ENCODE data around the gene IMPA2.
A peak's percentile ranks its signal among the peaks of the same experiment; 100 is the strongest.
"Not testable (repeated sequence)": the region's sequence is repeated elsewhere in the genome, so short reads cannot be mapped to it uniquely, and the experiment has no call there.

IMPA2 gene

DNA sequence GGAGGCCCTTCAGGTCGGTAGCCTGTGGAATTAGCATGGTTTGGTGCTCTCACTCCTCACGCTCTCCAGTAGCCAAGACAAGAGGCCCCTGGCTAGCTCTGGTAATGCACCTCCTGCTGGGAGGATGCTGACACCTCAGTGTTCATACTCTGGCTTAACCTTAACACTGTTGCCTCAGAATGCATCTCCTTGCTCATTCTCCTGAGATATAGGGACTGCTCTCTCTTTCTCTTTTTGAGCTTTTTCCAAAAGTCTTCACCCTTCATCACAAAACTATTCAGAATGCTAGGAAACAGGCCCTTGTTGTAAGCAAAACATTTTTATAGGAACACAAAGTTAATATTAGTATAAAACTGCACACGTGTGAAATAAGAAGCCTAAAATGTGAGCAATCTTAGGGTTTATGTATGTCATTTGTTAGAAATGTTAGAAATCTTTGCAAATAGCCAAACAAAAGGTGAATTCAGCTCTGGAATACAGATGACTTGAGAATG is 17.3 kb upstream of the IMPA2 start:
- no peak for DNase-seq

DNA sequence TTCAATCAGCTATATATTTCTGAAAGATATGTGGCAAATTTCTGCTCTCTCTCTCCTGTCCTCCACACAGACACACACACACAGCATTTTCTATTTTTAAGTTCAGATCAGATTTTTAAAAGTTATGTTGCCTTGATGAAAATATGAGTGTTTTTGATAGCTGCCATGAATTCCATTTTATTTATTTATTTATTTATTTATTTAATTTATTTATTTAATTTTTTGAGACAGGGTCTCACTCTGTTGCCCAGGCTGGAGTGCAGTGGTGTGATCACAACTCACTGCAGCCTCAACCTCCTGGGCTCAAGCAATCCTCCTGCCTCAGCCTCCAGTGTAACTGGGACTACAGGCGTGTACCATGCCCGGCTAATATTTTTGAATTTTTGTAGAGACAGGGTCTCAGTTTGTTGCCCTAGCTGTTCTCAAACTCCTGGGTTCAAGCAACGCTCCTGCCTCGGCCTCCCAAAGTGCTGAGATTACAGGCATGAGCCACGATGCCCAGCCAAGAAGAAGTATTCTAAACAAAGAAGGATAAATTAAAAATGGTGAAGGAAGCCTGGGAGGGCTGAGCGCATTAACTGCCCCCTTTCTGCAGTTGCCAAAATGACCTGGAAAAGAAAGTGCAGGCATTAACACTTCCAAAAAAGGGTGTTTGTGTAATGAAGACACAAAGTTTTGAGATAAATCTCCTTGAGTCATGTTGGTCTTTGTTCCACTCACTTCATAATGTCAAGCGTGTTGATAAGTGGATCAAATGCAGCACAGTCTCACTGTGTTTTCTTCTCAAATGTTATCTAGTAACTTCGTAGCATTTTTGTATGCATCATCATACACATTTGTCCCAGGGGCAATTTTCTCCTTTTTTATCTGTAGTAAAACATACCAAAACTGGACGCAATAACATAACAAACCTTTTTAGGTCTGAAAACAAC is 11.1 kb upstream of the IMPA2 start:
- DNase-seq = no peak

DNA sequence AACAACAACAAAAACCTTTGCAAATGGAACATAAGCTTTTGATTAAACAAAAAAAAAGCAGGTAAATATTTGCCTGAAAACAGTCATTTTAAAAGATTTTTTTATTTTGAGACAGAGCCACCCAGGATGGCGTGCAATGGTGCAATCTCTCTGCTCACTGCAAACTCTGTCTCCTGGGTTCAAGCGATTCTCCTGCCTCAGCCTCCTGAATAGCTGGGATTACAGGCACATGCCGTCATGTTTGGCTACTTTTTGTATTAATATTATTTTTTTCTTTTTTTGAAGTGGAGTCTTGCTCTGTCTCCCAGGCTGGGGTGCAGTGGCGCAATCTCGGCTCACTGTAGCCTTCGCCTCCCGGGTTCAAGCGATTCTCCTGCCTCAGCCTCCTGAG is 10.5 kb upstream of the IMPA2 start:
- not testable (repeated sequence) for DNase-seq

DNA sequence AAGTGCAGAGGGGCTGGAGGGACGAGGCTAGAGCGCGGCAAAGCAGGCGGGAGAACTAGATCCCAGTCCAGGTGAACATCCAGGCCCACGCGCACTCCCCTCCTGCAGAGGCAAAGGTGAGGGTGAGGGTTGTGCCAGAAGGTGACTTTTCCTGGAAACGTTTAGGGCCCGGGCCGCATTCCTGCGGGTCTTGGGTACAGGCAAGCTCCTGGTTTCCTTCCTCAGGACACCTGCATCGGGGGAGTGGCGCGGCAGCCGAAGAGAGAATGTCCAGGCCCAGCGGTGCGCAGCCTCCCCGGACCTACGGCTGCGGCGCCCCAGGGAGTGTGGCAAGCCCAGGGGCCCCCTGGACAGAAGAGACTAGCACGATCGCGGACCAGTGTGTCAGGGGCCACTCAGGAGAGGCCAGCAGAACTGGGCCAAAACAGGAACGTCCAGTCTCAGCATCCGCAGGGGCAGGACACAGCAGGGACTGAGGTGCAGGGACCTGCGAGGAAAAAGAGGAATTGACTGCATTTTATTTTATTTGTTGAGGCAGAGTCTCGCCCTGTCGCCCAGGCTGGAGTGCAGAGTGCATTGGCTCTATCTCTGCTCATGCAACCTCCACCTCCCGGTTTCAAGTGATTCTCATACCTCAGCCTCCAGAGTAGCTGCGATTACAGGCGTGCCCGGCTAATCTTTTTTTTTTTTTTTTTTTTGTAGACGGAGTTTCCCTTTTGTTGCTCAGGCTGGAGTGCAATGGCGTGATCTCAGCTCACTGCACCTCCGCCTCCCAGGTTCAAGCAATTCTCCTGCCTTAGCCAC is 8.7 kb upstream of the IMPA2 start:
- no peak for DNase-seq

DNA sequence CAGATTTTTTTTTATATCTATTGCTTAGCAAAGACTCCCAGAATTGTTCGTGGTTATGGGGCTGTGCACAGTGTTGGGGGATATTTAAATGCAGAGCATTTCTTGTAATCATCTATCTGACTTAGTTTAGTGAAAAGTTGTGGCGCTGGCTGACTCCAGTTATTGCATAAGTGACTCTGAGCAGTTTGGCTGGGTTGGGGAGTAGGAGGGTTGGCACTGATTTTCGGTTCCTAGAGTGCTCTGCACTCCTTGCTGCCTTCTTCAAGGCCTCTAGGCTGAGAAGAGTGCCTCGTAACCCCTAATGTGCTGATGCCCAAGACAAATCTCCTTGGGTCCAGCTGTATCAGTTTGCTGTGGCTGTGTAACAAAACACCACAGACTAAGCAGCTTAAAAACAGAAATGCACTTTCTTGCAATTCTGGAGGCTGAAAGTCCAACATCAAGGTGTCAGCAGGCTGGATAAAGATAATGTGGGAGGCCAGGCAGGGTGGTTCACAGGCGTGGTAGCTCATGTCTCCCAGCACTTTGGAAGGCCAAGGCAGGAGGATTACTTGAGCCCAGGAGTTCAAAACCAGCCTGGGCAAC is 6.5 kb upstream of the IMPA2 start:
- no peak for DNase-seq

DNA sequence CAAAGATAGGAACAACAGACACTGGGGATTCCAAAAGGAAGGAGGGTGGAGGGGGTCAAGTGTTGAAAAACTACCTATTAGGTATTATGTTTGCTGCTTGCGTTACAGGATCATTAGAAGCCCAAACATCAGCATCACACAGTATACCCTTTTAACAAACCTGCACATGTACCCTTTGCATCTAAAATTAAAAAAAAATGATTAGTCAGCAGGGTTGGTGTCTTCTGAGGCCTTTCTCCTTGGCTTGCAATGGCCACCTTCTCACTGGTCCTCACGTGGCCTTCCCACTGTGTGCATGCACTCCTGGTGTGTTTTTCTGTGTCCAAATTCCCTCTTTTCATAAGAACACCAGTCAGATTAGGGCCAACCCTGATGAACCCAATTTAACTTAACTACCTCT is 5.6 kb upstream of the IMPA2 start:
- no peak for DNase-seq

DNA sequence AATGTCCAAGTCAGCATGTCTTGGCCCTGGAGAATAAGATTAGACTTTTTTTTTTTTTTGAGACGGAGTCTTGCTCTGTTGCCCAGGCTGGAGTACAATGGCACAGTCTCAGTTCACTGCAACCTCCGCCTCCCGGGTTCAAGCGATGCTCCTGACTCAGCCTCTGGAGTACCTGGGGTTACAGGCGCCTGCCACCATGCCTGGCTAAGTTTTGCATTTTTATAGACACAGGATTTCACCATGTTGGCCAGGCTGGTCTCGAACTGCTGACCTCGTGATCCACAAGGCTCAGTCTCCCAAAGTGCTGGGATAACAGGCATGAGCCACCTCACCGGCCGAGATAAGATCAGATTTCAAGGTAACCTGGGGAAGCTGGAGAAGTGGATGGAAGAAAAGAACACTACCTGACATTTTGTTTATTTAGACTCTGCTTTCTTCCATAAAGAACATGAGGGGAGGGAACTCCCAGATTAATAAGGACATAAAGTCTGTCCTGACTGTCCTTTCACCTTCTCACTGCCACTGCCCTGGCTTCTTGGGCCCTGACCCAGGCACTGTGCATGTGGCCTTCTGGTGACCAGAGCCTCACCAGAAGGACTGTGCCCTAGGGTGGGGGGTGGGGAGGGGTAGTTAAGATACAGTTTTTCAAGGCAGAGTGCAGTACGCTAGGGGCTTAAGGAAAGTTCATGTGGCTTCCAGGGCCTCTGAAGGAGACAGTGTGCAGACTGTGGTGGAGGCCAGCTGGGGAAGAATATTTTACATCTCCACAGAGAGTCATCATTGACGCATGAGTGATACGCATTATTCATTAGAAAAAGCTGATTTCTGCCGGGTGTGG is 4.8 kb upstream of the IMPA2 start:
- DNase-seq = no peak

DNA sequence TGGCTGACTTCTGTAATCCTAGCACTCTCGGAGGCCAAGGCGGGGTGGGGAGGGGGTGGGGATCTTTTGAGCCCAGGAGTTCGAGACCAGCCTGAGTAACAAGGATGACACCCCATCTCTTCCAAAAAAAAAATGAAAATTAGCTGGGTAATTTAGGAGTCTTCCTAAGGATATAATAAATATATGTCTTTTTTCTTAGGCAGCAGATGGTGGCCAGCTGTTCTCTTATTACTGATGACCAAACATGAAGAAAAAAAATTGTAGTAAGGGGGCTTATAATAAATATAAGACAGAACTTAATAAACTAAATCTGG is 4.2 kb upstream of the IMPA2 start:
- DNase-seq = no peak

DNA sequence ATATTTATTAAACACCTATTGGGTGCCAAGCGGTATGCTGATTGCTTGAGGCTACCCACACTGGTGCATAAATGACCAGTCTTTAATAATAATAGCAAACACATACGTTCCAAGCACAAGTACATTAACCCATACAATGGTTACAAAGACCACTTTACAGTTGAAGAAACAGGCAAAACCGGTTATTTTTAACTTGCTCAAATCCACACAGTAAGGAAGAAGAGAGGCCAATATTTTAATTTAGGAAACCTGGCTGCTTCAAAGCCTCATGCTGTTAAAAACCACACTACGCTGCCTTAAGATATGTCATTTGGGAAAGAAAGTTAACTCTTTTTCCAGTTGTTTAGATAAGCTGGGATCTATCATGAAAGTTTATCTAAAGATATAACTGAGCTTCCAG is 2.4 kb upstream of the IMPA2 start:
- DNase-seq = no peak

DNA sequence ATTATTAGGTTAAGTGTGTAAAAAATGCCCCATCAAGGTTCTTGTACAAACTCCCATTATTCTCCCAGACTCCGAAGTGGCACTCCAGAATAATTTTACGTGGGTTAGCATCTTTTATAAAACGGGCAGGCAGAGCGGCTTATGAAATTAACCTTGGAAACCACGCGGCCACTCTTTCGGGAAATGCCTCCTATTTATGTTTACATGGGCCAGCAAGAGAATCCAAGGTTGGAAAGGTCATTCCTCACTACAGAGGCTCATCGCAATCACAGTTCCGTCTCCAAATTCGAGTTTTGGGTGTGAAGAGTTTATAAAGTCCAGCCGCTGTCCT is 1.2 kb upstream of the IMPA2 start:
- DNase-seq = no peak

DNA sequence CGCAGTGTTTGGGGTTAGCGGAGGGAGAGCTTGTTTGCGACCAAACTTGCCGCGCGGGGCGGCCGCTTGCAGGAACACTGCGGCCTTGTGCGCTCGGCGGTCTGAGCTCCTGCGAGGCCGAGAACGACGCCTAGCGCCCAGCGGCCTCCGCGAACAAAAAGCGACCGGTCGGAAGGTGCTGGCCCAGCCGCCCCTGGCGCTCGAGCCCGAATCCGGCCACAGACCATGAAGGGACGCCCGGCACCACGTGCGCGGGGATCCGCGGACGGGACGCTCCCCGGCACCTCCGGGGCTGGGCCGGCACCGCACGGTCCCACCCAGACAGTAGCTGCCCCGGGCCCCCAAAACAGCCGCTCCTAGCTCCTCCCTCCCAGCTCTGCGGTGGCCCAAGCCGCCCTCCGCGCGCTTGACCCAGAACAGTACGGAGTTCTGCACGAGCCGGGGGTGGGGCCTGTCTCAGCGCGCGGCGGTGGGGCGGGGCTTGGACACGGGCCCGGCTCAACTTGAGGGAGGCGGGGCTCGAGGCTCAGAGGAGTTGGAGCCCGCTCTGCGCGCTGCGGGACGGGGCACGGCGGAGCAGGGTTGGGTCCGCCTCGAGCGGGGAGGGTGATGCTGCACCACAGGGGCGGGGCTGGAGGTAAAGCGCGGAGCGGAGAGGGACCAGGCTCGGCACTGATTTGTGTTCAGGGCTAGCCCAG is 664 bp upstream of the IMPA2 start:
- DNase-seq = peak; percentile 89

DNA sequence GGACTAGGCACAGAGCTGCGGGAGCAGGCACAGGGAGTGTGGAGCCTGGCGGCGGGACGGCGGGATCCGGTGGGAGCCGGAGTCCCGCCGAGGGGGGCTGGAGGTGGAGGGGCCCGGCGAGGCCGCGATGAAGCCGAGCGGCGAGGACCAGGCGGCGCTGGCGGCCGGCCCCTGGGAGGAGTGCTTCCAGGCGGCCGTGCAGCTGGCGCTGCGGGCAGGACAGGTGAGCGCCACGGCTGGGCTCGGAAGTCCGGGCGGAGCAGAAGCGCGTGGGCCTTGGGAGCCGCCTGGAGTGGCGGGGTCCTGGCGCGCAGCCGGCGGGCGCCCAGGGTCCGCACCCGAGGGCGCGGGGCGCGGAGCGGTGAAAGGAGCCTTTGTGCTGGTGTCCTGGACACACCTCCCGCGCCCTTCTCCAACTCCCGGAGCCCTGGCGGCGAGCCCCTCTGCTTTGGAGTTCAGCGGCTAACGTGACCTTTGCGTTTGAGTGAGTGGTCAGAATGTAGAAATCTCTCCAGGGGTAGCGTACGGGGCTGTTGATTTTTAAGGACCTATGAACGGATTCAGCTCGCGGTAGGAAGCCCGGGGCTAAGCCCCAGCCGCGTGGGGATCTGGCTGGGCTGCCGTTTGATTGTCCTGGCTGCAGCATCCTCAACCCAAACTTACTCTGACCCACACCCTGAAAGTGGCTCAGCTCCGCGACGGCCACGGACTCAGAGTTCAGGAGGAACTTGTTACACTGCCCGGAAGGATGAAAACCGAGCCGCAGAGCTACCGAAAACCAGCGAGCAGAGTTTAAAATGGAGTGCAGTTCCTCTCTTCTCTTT is 448 bp downstream of the IMPA2 start:
- no peak for DNase-seq

DNA sequence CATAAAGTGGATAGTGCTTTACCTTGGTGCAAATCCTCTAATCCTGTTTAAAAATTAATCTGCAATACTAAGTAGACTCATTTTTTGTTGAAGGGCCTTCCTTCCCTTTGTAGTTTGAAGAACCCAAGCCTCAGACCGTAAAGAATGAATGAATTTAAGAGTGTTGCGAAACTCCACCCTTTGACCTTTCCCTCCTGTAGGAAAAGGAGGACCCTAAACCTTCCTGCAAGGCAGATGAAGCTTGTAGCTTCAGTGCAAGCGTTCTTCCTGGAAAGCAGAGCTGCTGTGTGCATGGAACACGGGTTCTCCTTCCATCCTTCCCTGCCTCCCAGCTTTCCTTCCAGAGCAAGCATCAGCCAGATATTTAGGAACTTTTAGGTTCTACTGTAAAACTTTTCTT is 1.7 kb downstream of the IMPA2 start:
- DNase-seq = no peak

DNA sequence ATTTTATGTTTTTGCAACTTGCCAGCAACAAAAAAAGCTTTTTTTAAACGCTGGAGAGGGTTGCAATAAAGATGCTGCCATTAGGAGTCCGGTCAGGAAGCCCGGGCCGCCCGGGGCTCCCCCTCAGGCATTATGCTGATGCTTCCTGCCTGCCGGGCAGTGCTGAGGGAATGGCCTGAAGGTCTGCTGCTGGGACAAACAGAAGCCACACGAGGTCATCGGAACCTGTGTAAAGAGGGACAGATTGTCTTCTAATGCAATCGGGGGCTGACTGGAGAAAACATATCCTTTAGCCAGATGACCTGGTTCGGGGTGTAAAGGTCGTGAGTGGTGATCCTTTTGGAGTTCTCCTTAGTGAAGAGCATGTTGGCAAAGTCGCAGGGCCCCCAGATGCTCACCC is 2.3 kb downstream of the IMPA2 start:
- no peak for DNase-seq

DNA sequence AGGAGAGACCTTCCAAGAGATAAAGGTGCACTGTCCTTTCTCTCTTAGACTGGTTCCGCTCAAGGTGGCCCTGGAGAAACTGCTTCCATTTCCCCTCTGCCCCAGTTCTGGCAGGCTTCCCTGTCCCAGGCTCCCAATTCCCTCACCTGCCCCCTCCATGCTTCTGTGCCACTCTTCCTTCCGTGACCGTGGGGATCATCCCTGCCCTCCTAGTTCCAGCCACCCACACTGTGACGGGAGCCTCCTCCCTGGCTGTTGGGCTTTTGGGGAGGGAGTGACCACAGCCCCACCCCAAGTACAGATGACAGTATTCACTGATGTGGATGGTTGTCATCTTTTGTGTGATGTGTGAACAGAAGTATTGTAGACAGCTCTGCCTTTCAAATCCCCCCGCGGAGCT is 2.8 kb downstream of the IMPA2 start:
- no peak for DNase-seq

DNA sequence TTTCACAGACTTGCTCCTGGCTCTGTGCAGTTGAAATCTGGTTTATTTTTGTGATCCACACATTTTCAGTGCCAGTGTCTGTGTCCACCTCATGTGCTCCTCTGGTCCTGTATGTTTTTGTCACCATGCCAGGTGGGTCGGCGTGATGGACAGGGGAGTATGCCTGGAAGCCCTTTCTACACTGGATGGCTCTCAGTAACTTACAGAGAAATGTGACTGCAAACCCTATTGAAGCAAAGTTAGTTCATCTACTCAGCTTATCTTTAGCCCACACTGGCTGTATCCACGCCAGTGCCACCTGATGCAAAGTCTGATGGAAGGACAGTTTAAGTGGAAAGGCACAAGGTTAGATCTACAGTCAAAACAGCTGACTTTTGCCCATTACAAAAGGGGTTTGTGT is 4.3 kb downstream of the IMPA2 start:
- DNase-seq = no peak

DNA sequence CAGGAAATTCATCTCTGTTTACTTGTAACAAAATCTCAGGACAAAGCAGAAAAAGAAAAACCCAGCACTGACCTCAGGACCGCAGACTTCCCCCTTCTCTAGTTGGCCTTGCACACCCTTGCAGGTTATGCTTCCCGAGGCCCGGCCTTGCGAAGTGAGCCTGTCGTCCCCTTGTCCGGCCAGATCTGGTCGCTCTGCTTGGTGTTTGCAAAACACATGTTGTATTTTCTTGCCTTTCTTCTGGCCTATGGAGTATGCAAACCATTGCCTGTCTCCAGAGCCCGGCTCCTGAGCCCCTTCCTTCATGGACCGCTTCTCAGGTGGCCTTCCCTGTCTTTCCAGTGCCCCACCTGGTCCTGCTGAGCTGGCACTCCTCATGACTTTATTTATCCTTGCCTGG is 4.8 kb downstream of the IMPA2 start:
- DNase-seq = no peak

DNA sequence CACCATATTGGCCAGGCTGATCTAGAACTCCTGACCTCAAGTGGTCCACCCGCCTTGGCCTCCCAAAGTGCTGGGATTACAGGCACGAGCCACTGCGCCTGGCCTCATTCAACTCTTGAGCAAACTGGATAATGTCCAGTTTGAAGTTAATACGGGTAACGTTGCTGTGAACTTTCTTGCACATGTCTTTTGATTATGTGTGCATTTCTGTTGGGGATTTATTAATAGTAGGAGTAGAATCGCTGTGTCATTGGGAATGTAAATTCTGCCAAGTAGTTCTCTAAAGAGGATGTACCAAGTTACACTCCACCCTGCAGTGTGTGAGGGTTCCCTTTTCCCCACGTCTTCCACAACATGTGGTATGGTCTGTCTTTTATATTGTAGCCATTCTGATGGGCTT is 6.2 kb downstream of the IMPA2 start:
- no peak for DNase-seq

DNA sequence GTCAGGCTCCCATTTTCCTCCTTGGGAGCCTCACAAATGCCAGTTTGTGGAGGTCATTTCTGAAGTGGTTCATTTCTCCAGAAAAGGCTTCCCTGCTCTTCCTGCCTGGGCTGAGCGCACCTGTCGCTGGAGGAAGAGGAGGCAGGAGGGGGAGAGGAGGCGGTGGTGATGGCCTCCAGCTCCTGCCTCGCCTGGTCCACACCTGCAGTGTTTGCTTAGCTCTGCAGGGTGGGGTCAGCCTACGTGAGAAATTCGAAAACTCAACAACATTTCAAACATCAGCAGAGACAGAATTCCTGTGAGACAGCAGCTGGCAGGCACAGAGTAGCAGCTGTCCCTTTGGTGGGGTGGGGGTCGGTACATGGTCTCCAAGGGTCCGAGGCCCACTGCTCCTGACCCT is 7.9 kb downstream of the IMPA2 start:
- no peak for DNase-seq

DNA sequence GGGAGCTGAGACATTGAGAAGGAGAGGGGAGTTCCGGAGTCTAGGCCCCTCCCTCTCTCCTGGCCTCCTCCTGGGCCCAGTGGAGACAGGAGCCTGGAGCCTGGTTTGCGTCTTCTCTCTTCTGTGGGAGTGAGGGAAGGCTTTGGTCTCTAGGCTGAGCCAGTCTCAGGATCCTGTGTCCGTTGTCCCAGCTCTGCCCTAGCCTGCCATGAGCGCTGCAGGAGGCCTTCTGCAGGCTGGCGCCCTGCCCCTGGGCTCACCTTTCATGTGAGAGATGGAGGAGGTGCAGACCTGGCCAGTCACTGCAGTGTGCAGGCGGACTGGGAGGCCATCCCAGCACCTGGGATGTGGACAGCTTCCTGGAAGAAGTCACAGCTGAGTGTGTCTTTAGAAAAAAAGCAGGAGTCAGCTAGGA is 8.7 kb downstream of the IMPA2 start:
- DNase-seq = no peak

DNA sequence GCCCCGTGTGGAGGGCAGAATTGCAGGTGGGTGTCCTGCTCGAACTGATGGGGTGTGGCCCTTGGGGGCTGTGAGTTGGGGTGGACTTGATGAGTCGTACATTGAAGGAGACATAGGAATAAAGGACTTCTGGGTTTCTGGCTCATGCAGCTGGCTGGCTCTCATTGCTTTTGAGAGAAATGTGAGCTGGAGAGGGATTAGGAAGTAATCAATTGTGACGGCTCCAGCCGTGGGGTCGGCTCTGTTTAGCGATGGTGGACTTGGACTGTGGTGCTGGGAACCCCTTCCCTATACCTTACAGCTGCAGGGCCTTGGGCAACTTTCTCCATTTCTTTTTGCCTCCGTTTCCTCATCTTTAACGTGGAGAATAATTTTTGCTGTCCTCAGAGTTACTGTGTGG is 9.2 kb downstream of the IMPA2 start:
- DNase-seq = no peak

All from GOT3 (cell line).